Measurements from ENCODE around the gene KCTD11. TPM values are rescaled to one million over a fixed set of nuclear protein-coding genes. Genes with fewer than 3 reads are reported as not detected.

Gene KCTD11
- total and polyA plus RNA-seq, 2 donors (not counting 1 experiment from before 2014, with no cell fraction given), result 4.3 to 13.4 TPM

DNA sequence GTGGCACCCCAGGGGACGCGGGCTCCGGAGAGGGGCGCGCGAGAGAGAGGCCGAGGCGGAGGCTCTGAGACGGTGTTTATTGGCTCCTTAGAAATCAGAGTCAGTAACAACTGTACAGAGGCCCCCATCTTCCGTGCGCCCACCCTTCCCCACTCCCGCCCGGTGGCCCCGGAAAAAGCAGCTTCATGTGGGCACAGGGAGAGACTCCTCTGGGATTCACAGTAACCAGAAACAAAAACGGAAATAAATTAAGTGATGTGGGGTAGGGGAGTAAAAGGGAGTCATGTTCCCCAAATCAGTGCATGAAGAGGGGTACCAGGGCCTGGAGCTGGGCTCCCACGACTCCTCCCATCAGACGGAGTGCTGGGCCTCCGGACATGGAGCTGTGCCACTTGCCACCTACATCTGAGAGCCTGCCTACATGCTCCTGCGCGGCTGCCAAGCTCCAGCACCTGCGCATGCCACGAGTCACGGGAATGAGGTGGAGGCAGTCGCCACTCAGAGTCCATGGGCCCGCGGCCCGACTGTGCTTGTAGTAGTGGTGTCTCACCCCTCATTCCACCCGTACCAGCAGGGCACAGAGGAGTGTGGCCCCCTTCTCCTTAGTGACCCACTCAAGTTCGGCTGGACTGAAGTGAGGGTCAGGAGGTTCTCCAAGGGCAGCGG is 36.3 kb upstream of the KCTD11 start:
- Histone ChIP-seq H3K9ac (ENCODE audit: low read length) (peak overlapping the region; percentile 90), H3K9me3 (ENCODE audit: control extremely low read depth in 1 of 3, control insufficient read depth in 2 of 3, insufficient read depth in 1 of 3, low read length in 2 of 3) (no peaks in the 10 kb centered on the region), H3K79me2 (ENCODE audit: control insufficient read depth, insufficient read depth, low read length) (peaks cover 45% of the 10 kb centered on the region), H3K27me3 (replicated peaks in 1 of 4; ENCODE audit: control extremely low read depth in 1 of 4, control insufficient read depth in 3 of 4, insufficient read depth in 4 of 4, low read length in 3 of 4) (no peaks in the 10 kb centered on the region), H3K36me3 (replicated peaks in 1 of 2; ENCODE audit: control extremely low read depth in 1 of 2, control insufficient read depth in 1 of 2, extremely low read depth in 1 of 2, insufficient read depth in 2 of 2, low read length in 1 of 2) (peaks cover 5 to 66% of the 10 kb centered on the region in 2 experiments), H2AFZ (ENCODE audit: insufficient read depth, low read depth, low read length, poor library complexity, severe bottlenecking) (peak overlapping the region; percentile 93), H3K4me3 (ENCODE audit: control extremely low read depth in 1 of 5, extremely low read depth in 1 of 5, insufficient read depth in 1 of 5, low read depth in 2 of 5, low read length in 4 of 5) (peak overlapping the region; percentile 35 to 90 (median 82)), H3K4me2 (replicated peaks; ENCODE audit: low read depth, low read length, poor library complexity, severe bottlenecking) (peak overlapping the region; percentile 91), H4K20me1 (ENCODE audit: control insufficient read depth, insufficient read depth, low read length, poor library complexity, severe bottlenecking) (peaks cover 39% of the 10 kb centered on the region), H3K4me1 (ENCODE audit: control insufficient read depth in 2 of 2, insufficient read depth in 2 of 2, low read length in 2 of 2) (peaks cover 17 to 39% of the 10 kb centered on the region in 2 donors), H3K27ac (ENCODE audit: low read length in 2 of 2) (peak overlapping the region; percentile 78 to 91)
- WGBS (ENCODE audit: insufficient coverage), result 38% methylated on average over 28 of the region's 30 CpGs
- DNase-seq (no peak), ATAC-seq (ENCODE audit: low read depth) (no peak)
- TF ChIP-seq, protein P1, sequence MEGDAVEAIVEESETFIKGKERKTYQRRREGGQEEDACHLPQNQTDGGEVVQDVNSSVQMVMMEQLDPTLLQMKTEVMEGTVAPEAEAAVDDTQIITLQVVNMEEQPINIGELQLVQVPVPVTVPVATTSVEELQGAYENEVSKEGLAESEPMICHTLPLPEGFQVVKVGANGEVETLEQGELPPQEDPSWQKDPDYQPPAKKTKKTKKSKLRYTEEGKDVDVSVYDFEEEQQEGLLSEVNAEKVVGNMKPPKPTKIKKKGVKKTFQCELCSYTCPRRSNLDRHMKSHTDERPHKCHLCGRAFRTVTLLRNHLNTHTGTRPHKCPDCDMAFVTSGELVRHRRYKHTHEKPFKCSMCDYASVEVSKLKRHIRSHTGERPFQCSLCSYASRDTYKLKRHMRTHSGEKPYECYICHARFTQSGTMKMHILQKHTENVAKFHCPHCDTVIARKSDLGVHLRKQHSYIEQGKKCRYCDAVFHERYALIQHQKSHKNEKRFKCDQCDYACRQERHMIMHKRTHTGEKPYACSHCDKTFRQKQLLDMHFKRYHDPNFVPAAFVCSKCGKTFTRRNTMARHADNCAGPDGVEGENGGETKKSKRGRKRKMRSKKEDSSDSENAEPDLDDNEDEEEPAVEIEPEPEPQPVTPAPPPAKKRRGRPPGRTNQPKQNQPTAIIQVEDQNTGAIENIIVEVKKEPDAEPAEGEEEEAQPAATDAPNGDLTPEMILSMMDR (IDR thresholded peaks at IDR 0.05), result no peak
- TF ChIP-seq EZH2 (IDR thresholded peaks at IDR 0.05; ENCODE audit: borderline replicate concordance, insufficient read depth, low read depth, low read length, poor library complexity, severe bottlenecking), result no peak
- Mint-ChIP-seq H3K4me1 (peaks cover 47% of the 10 kb centered on the region), H3K4me3 (peak overlapping the region; percentile 97), H3K9me3 (ENCODE audit: insufficient read depth) (no peaks in the 10 kb centered on the region), H3K27me3 (no peaks in the 10 kb centered on the region), H3K27ac (peak overlapping the region; percentile 99)
- intact Hi-C loops (cut with micrococcal nuclease), result loop anchor here (1.0 to 2.0 kb wide), 3 partner anchors 8 to 37 kb away; partner anchors contain the start of genes EIF5A, KCTD11 and NEURL4
- POLR2A ChIA-PET, result interaction anchor here (0.5 to 2.0 kb wide), 8 partner anchors 10 to 279 kb away, joined by 3 to 12 read pairs (median 4); partner anchors contain the start of genes ACAP1, DVL2 and NEURL4
- CTCF ChIA-PET, result interaction anchor here (0.6 to 2.2 kb wide), 5 partner anchors 10 to 29 kb away, joined by 3 to 5 read pairs (median 3); partner anchors contain the start of genes ACAP1 and NEURL4
